UCSD-AML1 (cell line): ENCODE data around the gene GRAMD4.

Experiments
- DNase-seq: peaks from one replicate; lab custom pipeline; 2025; ENCODE audit not compliant: unreplicated experiment; lab: John Stamatoyannopoulos, UW

GRAMD4 gene

DNA sequence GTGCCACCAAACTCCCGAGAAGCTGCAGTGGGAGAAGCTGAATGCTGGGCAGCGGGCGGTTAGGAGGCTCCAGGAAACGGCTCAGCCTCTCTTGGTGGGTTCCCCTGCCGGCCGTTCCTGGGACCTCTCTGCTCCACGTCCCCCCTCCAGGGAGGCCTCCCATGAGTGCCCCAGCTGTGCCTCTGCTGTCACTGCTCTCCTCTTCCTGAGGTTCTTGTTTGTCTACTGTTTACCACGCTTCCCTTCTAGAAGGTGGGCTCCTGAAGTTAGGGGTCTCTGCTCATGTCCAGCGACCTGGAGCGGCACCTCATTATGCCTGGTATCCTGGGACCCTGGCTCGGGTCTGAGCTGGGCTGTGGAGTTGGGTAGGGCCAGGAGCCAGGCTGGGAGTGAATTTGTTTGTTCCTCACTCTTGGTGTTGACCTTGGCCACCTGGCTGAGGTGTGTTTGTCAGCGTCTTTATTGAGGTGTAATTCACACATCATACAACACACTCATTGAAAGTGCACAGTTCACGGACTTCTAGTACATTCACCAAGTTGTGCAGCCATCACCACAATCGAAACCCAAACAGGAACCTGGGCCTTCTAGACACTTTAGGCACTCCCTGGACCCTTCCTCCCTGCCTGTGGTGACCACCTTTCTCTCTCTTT, 37.8 kb upstream of the GRAMD4 start:
- DNase-seq = no peak

DNA sequence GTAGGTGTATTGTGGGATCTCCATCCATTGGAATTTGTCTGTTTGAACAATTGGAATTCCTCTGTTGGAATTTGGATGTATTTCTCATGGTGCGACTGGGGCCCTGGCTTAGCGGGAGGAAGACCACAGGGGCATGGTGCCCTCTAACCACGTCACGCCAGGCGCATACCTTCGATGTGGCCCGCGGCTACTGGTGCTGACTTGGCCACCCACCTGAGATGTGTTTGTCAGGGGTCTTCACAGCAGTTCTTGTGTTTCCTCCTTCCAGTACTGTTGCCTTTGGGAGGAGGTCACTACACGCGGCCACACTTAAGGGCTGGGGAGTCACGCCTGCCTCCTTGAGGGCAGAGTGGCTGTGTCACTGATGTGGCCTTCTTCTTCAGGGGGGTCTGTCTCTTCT, 36.6 kb upstream of the GRAMD4 start:
- DNase-seq = no peak

DNA sequence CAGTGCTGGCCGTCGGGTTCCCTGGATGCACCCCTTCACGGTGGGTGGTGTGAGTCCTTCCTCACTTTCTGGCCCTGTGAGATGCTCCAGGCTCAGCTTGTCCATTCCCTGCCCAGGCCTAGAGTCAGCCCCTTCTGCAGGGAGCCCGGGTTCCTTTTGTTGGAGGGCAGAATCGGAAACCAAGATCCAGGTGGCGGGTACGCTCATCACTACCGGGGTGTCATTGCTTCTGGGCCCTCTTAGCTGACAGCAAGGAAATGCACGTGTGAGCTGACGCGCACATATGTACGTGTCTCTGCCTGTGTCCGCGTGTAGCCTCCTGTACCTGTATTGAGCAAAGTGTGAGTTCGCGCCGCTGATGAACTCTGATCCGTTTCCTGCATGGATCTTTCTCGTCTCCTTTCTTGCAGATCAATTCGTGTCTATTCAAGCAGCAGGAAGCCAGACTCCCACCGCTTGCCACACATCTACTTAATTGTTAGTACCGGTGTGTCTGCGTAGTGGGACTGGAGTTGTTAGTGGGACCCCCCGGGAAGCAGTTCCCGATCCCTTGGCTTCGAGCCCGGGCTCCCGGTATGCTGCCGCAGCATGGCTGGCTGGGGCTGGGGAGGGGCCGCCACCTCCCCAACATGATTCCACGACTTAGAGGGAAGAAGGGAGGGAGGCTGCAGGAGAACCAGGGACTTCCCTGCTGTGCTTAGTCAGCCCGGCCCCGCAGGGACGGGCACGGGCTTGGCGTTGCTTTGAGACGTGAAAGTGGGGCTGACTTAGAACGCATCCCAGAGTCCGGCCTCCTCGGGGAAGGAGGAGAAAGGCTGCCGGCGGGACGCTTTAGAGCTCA, 35.9 kb upstream of the GRAMD4 start:
- no peak for DNase-seq

DNA sequence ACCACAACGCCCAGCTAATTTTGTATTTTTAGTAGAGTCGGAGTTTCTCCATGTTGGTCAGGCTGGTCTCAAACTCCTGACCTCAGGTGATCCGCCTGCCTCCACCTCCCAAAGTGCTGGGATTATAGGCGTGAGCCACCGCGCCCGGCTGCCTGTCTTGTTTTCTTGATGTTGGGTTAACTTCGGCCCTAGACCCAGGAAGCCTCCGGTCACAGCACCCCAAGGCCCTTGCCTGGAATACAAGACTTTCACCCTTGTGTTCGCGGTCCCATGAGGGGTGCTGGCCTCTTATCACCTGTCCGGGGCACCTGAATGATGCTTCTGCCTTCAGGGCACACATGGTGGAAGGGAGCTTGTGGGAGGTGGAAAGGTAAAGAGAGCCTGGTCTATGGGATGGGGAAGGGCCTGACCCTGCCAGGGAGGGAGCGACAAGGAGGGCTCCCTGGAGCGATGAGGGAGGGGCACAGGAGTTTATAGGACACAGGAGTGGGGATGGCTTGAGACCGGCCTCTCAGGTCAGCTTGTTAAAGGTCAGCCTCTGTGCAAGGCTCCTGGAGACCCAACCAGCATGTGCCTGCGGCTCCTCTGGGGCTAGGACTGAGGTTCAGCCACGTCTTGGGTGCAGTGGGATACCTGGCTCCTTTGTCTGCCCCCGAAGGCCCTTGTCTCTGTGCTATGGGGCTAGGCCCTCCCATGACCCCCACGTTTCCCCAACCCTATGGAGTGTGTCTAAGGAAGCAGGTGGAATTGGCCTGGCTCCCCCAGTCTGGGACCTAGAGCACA, 34.7 kb upstream of the GRAMD4 start:
- DNase-seq = no peak

DNA sequence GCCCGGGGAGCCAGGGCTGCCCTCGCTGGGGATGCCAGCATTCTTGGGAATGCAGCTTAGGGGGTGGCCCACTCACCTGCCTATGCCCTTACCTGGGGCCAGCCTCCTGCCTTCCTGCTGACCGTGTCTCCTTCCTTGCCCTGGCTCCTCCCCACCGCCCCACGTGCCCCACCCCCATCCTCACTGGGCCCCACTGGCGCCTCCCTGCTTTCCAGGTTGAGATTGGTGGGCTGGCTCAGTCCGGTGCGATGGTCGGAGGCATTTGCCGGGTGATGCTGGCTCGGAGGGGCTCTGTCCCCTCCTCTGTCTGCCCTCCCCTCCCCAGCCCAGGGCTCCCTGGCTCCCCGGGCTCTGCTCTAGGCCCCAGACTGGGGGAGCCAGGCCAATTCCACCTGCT, 34.1 kb upstream of the GRAMD4 start:
- no peak for DNase-seq

DNA sequence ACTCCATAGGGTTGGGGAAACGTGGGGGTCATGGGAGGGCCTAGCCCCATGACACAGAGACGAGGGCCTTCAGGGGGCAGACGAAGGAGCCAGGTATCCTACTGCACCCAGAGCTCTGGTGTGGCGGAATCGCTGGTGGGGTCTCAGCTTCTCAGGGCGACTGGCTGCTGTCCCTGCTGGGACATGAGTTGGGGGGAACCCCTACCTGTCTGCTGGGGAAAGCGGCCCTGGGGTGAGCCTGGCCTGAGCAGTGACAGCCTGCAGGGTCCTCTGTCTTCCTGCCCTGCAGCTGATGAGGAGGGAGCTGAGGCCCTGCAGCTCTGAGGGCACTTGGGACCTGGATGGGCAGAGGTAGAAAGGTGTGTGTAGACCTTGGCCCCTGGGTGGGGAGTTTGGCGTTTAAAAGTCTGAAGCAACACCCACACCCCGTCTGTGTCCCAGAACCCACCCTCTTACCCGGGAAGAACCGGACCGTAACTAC, 33.6 kb upstream of the GRAMD4 start:
- DNase-seq = no peak

DNA sequence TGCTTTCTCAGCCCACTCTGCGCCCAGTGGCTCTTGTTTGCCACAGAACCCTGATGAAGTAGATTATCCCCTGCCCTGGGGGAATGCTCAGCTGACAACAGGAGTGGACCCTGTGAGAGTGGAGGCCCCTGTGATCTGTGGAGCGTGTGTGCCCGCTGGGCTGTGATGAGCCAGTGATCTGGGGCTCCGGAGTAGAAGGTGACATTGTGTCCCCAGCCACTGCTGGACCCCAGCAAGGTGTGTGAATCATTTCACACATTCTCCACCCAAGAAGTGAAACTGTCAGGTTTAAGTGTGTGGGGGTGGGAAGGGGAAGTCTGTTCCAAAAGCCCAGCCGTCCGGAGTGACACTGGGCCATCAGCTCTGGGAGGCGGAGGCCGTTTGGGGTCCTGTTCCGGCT, 33.1 kb upstream of the GRAMD4 start:
- DNase-seq = no peak

DNA sequence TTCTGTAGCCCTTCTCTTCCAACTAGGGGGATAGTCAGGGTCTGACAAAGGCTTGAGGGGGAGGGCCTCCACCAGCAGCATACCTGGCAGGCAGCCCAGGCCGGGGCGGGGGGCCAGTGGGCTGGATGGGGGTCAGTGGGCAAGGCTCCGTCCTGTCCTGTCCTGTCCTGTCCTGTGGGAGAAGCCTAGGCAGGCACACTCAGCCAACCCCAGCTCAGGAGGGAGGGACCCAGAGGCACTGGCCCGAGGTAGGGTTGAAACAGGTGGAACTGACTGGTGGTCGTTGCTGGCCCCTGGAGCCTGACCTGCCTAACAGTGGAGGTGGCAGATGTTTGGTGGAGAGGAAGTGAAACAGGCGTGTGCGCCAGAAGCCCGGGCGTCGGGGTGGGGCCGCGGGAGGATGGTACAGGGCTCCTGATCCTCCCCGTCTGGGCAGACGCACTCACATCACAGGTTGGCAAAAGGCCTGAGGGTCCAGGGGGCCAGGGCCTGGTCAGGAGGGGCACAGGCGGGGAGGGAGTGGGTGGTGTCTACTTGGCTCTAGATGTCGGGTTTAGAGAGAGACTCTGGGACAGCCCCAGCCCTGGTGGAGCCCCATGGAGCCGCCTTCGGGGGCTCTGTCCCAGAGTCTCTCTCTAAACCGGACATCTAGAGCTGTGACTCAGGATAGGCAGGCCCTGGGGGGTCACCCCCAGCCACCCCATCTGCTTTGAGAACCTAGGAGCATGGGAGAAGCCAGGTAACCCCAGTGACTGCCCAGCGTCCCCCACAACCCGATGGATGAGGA, 32.5 kb upstream of the GRAMD4 start:
- no peak for DNase-seq

DNA sequence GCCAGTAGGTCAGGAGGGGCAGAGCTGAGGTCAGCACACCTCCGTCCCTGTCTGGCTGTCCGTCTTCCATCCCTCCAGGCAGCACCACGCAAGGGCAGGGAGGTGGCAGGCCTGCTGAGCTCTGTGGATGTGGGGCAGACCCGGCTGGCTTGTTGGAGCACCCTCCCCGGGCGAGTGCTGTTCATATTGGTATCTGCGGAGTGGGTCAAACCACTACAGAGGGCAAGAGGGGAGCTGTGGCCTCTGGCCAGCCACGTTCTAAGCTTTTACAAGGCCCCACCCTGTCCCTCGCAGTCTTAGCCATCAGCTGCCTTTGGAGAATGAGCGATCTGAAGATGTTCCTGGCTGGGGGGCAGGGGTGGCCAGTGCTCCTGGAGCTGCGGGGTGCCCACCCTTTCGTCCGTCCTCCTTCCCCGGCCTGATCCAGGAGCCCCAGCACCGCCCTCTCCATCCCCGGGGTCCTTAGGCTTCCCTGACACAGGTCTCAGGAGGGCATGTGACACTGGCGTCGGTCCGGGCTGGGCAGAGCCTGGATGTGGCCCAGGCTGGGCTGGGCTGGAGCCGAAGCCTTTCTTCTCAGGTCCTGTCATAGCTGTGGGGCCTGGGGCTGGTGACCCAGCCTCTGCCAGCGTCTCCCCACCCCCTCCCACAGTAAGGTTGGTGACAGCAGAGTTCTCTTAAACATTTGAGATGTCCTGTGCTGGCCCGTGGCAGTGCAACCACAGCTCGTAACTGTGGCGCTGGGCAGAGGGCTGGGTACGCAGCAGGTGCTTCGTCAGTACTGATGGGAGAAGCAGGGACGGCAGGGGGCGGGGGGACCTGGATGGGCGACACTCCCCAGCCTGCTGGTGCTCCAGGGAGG, 31.7 kb upstream of the GRAMD4 start:
- DNase-seq = no peak

DNA sequence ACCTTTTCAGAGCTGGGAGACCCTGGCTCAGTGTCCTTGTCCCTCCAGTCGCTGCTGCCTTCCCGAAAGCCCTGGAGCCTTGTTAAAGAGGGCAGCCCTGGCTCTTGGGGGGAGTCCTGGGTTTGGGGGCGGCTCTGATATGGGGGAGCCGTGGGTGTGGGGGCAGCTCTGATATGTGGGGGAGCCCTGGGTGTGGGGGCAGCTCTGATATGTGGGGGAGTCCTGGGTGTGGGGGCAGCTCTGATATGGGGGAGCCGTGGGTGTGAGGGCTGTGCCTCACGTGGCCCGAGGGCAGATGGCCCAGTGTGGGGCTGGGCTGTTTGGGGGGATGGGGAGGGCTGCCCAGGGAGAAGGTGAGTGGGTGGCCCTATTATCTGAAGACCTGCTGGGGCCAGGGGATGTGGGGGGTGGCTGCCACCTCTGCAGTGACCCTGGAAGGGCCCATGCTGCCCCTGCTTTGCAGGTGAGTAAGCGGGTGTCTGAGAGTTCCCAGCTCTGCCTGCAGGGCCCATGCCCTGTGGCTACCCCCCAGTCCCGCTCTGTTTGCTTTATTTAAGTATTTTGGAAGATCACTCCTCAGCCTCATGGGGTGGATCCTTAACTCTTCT, 30.9 kb upstream of the GRAMD4 start:
- DNase-seq = no peak

DNA sequence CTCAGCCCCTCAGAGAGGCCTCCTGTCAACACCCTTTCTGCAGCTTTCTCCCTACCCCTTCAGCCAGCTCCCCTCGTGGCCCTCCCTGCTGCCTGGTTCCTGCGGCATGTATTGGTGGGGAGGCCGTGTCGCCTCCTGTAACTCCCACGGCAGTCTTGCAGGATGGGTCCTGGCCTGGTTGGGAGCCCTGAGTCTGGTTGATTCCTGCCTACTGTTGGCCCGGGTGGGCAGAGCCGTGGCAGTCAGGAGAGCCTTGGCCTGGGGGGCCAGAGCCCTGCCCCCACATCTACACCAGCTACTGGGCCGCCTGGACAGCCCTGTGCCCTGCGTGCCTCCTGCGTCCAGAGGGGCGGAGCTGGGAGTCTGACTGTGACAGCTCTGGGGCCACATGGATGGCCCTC, 30.3 kb upstream of the GRAMD4 start:
- no peak for DNase-seq

DNA sequence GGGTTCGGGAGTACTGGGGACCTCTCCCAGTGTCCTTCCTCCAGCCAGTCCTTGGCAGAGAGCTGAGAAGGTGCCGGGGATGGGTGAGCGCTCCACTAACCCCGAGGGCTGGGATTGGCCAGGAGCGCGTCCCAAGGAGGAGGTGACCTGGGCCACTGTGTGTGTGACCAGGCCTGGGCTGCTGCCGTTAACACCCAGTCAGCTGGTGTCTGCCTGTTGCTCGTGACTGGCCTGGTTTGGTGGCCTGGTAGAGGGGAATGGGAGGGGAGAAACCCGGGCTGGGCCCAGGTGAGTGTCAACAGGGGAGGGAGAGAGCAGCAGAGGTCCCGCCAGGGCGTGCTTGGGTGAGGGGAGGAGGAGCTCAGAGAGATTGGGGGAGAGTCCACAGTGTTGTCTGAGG, 29.9 kb upstream of the GRAMD4 start:
- no peak for DNase-seq

DNA sequence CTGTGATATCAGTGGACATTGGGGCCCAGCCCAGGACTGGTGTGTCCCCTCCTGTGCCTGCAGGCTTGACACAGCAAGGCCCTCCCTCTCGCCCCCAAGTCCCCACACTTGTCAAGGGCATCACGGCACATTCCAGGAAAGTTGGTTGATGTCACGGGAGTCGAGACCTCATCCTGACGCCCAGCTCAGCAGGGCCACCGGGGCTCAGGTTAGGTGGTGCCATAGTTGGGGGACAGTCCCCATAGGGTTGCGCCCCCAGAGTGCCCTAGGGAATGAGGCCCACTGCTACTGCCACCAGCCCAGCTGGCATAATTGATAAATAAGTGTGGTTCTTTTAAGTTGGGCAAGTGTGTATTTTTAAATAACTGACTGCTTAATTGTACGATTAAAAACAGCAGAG, 28.3 kb upstream of the GRAMD4 start:
- DNase-seq = no peak

DNA sequence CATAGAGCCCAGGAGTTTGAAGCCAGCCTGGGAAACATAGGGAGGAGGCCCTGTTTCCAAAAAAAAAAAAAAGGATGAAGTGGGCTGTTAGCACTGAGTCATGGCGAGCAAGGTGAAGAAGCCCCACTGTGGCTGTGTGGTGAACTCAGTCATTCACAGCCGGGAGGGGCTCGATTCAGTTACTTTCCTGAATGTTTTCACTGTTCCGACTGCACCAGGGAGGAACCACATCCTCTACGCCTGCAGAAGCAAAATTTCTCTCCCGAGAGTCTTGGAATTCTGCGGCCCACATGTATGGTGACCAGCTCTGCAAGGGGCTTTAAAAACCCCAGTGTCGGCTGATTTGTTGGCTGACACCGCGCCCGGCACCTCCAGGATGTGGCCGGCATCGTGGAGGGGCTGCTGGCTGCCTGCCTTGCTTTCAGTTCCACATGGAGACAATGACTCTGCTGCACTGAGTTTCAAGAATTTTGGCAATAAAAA, 27.8 kb upstream of the GRAMD4 start:
- peak; percentile 69 for DNase-seq

DNA sequence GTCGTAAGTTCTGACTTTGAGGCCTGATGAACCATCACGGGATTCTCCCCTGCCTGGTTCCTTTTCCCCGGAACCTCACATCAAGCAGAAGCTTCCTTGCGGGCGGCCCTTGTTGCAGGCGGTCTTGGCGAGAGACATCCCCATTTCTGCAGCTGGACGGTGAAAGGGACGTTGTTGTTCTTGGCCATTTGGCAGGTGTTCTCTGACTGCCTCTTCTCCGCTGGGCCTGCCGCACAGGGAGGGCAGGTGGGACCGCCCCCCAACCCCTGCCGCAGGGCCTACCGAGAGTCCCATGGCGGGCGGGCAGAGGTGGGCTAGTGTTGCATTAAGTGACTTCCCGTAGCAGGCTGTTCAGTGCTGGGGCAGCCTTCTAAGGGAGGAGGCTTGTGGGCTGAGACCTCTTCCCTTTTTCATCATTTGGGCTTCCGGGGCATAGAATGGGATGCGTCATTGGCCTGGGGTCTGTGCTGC, 26.9 kb upstream of the GRAMD4 start:
- peak; percentile 75 for DNase-seq

DNA sequence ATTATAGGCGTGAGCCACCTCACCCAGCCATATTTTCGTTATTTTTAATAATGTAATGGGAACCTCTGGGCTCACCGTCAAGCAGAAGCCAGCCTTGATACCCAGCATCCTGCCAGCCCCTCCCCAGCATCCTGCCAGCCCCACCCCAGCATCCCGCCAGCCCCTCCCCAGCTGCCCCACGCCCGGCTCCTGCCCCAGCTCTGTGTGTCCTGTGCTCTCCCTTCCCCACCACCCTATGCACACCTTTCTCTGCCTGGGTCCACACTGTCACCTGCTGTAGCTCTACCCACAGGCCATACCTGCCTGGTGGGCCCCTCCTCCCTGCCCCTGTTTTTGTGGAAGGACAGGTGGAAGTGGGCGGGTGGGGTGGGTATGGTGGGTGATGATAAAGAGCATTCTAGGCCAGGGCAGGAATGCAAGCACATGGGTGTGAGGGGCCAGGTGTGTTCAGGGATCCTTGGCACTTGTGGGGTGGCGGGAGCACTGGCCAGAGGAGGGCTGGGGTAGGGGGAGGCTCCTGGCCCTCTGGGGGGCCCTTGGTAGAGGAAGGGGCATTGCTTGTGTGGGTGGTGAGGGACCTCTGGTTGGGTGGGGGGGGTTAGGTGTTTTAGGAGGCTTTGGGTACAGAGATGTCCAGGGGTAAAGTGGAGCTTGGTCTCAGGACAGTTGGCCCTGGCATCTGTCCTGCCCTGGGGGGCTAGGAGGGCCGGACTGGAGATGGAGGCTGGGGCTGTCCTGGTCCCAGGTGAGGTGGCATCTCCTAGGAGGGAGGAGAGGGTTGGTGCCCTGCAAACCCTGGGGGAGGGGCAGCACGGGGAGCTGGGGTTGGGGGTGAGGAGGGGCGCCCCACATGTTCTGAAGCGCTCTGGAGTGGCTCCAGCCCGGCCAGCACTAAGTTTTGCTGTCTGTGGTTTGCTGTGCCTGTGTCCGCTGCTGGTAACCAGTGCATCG, 25.9 kb upstream of the GRAMD4 start:
- no peak for DNase-seq

DNA sequence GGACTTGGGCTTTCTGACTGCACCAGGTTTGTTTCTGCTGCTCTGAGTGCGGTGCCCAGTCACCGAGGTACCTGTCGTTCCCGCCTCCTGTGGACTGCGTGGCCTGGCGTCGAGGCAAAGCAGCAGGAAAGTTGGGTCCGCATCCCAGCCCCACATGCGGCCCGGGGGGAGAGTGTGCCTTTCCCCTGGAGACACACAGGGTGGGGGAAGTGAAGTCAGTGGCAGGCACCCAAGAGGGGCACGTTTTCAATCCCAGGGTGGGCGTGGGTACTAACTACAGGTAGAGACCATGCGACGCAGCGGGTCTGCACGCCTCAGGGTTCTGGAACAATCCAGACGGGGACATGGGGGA, 25.3 kb upstream of the GRAMD4 start:
- DNase-seq = no peak

DNA sequence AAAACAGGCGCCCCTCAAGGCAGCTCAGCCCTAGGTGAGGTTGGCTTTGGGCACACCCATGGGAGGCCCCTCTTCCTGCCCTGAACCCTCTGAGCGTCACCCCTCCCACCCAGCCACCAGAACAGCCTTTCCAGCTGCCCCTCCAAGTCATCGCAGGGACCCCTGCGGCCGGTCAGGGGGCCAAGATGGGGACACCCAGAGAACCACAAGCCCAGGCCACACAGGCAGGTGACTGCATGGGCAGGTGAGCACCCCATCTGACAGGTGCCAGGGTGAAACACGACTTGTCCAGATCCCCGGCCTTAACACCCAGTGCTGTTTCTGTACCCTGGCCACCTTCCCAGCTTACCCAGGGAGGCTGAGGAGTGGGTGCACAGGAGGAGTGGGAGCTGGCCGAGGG, 24.6 kb upstream of the GRAMD4 start:
- DNase-seq = no peak
